SU-DHL-6 (cell line): ENCODE measurements around the gene LIPA.

Source experiments
- H2AFZ ChIP-seq: fragments of 200-600 bp; sonication (generic); 2 replicates; pipeline ENCODE4 v1.6.1; 2014; ENCODE audit warnings: low read depth, mild to moderate bottlenecking, moderate library complexity, mixed read lengths, antibody characterized with exemption, low read length; ENCODE audit not compliant: severe bottlenecking
- H3F3A ChIP-seq: fragments of 200-600 bp; shearing (Covaris generic); 2 replicates; pipeline ENCODE4 v1.6.0; 2016; ENCODE audit warnings: antibody characterized with exemption, mild to moderate bottlenecking; ENCODE audit not compliant: insufficient read depth
- H3K27ac ChIP-seq: fragments of 200-600 bp; sonication (generic); 2 replicates; pipeline ENCODE4 v1.5.1; 2016; ENCODE audit warnings: low read depth, mild to moderate bottlenecking, low read length, moderate library complexity, mixed read lengths
- H3K27me3 ChIP-seq: fragments of 200-600 bp; sonication (generic), shearing (Covaris generic); 2 replicates; pipeline ENCODE4 v1.6.0; 2014; ENCODE audit warnings: mild to moderate bottlenecking, low read length
- H3K36me3 ChIP-seq: fragments of 200-600 bp; sonication (generic); 2 replicates; pipeline ENCODE4 v1.6.1; 2014; ENCODE audit warnings: mild to moderate bottlenecking, low read length, mixed read lengths
- H3K4me2 ChIP-seq: fragments of 300-600, 200-600 bp; shearing (Covaris generic), sonication (generic); 2 replicates; pipeline ENCODE4 v1.6.0; 2014; ENCODE audit warnings: low read length, low read depth, mild to moderate bottlenecking; ENCODE audit not compliant: poor library complexity, severe bottlenecking
- H3K4me3 ChIP-seq: fragments of 200-600 bp; sonication (generic); 2 replicates; pipeline ENCODE4 v1.5.1; 2014; ENCODE audit warnings: antibody characterized with exemption, low read length, mild to moderate bottlenecking, mixed read lengths; ENCODE audit not compliant: insufficient read depth, poor library complexity, severe bottlenecking
- H3K79me2 ChIP-seq: fragments of 200-600 bp; sonication (generic); 2 replicates; pipeline ENCODE4 v1.6.1; 2014; ENCODE audit warnings: mild to moderate bottlenecking, low read length, moderate library complexity; ENCODE audit not compliant: insufficient read depth
- H3K9ac ChIP-seq: fragments of 200-600 bp; sonication (generic); 2 replicates; pipeline ENCODE4 v1.7.0; 2014; ENCODE audit warnings: mild to moderate bottlenecking, low read length
- H3K9me2 ChIP-seq: fragments of 200-600 bp; sonication (generic); replicated peaks from 2 replicates; pipeline ENCODE4 v1.6.1; 2014; ENCODE audit warnings: low read length; ENCODE audit not compliant: insufficient read depth
- H3K9me3 ChIP-seq: fragments of 200-600 bp; sonication (generic); 2 replicates; pipeline ENCODE4 v1.6.1; 2014; ENCODE audit warnings: low read length, mixed read lengths; ENCODE audit not compliant: insufficient read depth
- H4K20me1 ChIP-seq: fragments of 200-600 bp; sonication (generic); 2 replicates; pipeline ENCODE4 v1.6.1; 2014; ENCODE audit warnings: low read depth, mild to moderate bottlenecking, antibody characterized with exemption, low read length, moderate library complexity, mixed read lengths
- CTCF ChIP-seq: fragments of 200-600 bp; sonication (generic); IDR thresholded peaks from one replicate; pipeline ENCODE4 v1.5.1; 2017; ENCODE audit warnings: antibody characterized with exemption, mild to moderate bottlenecking, low read length, moderate library complexity; ENCODE audit not compliant: insufficient read depth, poor library complexity, severe bottlenecking
- EZH2phosphoT487 ChIP-seq: fragments of 200-600 bp; sonication (generic), shearing (Covaris generic); conservative IDR thresholded peaks from 2 replicates; pipeline ENCODE4 v1.6.1; 2018; ENCODE audit warnings: mild to moderate bottlenecking, antibody characterized with exemption, low read length, moderate library complexity, mixed read lengths

Gene LIPA

GRCh38 chr10:89206402-89207180 is 45.0 kb downstream of the LIPA start:
- no peak for TF ChIP-seq CTCF
- TF ChIP-seq EZH2phosphoT487 = no peak
- no peak overlapping the region for H3K4me2 ChIP-seq
- no peaks in the 10 kb centered on the region for H3K27me3 ChIP-seq
- H4K20me1 ChIP-seq = no peaks in the 10 kb centered on the region
- no peak overlapping the region for H2AFZ ChIP-seq
- H3K79me2 ChIP-seq = no peaks in the 10 kb centered on the region
- no peak overlapping the region for H3K27ac ChIP-seq
- H3F3A ChIP-seq = no peaks in the 10 kb centered on the region
- no peak overlapping the region for H3K4me3 ChIP-seq
- no peaks in the 10 kb centered on the region for H3K9me2 ChIP-seq
- no peak overlapping the region for H3K9ac ChIP-seq
- no peaks in the 10 kb centered on the region for H3K9me3 ChIP-seq
- no peaks in the 10 kb centered on the region for H3K36me3 ChIP-seq

GRCh38 chr10:89204621-89205185 is 46.9 kb downstream of the LIPA start:
- H4K20me1 ChIP-seq = no peaks in the 10 kb centered on the region
- no peaks in the 10 kb centered on the region for H3K9me3 ChIP-seq
- no peak overlapping the region for H3K4me3 ChIP-seq
- no peaks in the 10 kb centered on the region for H3K27me3 ChIP-seq
- no peak overlapping the region for H3K9ac ChIP-seq
- no peak overlapping the region for H3K4me2 ChIP-seq
- no peaks in the 10 kb centered on the region for H3K79me2 ChIP-seq
- no peak overlapping the region for H2AFZ ChIP-seq
- H3K9me2 ChIP-seq = no peaks in the 10 kb centered on the region
- H3K36me3 ChIP-seq = no peaks in the 10 kb centered on the region
- H3F3A ChIP-seq = no peaks in the 10 kb centered on the region
- no peak overlapping the region for H3K27ac ChIP-seq
- TF ChIP-seq EZH2phosphoT487 (no peak), CTCF (no peak)

GRCh38 chr10:89203237-89203636 is 48.3 kb downstream of the LIPA start:
- TF ChIP-seq CTCF (no peak), EZH2phosphoT487 (no peak)
- Histone ChIP-seq H3K9ac (no peak overlapping the region), H3K36me3 (no peaks in the 10 kb centered on the region), H3K9me3 (no peaks in the 10 kb centered on the region), H4K20me1 (no peaks in the 10 kb centered on the region), H3K27me3 (no peaks in the 10 kb centered on the region), H3K9me2 (no peaks in the 10 kb centered on the region), H3K79me2 (no peaks in the 10 kb centered on the region), H3K27ac (no peak overlapping the region), H3K4me2 (no peak overlapping the region), H2AFZ (no peak overlapping the region), H3K4me3 (no peak overlapping the region), H3F3A (no peaks in the 10 kb centered on the region)
